Measurements from ENCODE around the gene IFI44L. TPM values are rescaled to one million over a fixed set of nuclear protein-coding genes. Genes with fewer than 3 reads are reported as not detected.

IFI44L gene
- total RNA-seq, 4 donors from 2014 or later = 1.1 to 8.3 (median 4.1) TPM

GRCh38 chr1:78604643-78605042, 15.6 kb upstream of the IFI44L start:
- H3K27me3 ChIP-seq = no peaks in the 10 kb centered on the region

GRCh38 chr1:78606274-78606673, 14.0 kb upstream of the IFI44L start:
- Histone ChIP-seq H3K27ac (no peak overlapping the region), H3K36me3 (no peaks in the 10 kb centered on the region), H3K4me1 (peaks cover 0 to under 1% of the 10 kb centered on the region in 2 donors), H3K27me3 (no peaks in the 10 kb centered on the region), H3K9me3 (no peaks in the 10 kb centered on the region), H3K4me3 (no peak overlapping the region)
- in situ Hi-C loops (cut with MboI; ENCODE audit: low sequenced_read_pairs in 4 of 4) (loop anchor here in 2 of 4 donors (5.0 to 25.0 kb wide), 3 partner anchors 471 to 619 kb away; partner anchors contain the start of gene FUBP1 (in 1 of the 2)), intact Hi-C loops (cut with DNase I; ENCODE audit: low total_unique reads) (no loop called here)
- ATAC-seq = no peak
- no peak for DNase-seq
- TF ChIP-seq POLR2A (IDR thresholded peaks at IDR 0.05) (no peak), CTCF (IDR thresholded peaks at IDR 0.05 in 4 of 5, conservative IDR thresholded peaks at IDR 0.05 in 1 of 5) (no peak)

More at GRCh38 chr1:78604643-78605042, 15.6 kb upstream of the IFI44L start:
- H3K27ac ChIP-seq = no peak overlapping the region
- in situ Hi-C loops (cut with MboI; ENCODE audit: low sequenced_read_pairs in 4 of 4) = loop anchor here in 3 of 4 donors (5.0 to 25.0 kb wide), 4 partner anchors 467 to 617 kb away; partner anchors contain the start of gene FUBP1 (in 1 of the 3)
- intact Hi-C loops (cut with DNase I; ENCODE audit: low total_unique reads) = no loop called here
- DNase-seq = no peak
- no peaks in the 10 kb centered on the region for H3K9me3 ChIP-seq
- peaks cover 0 to 7% of the 10 kb centered on the region in 2 donors for H3K4me1 ChIP-seq
- H3K4me3 ChIP-seq = no peak overlapping the region
- no peaks in the 10 kb centered on the region for H3K36me3 ChIP-seq
- TF ChIP-seq CTCF (IDR thresholded peaks at IDR 0.05 in 4 of 5, conservative IDR thresholded peaks at IDR 0.05 in 1 of 5) (no peak), POLR2A (IDR thresholded peaks at IDR 0.05) (no peak)
- no peak for ATAC-seq

- DNase-seq (no peak), ATAC-seq (no peak)
- H3K4me1 ChIP-seq = no peaks in the 10 kb centered on the region
- intact Hi-C loops (cut with DNase I; ENCODE audit: low total_unique reads) (loop anchor here (1.0 kb wide), 1 partner anchor 462 kb away; no protein-coding TSS in a partner anchor), in situ Hi-C loops (cut with MboI; ENCODE audit: low sequenced_read_pairs in 4 of 4) (loop anchor here in 2 of 4 donors (5.0 to 25.0 kb wide), 3 partner anchors 473 to 620 kb away; partner anchors contain the start of gene FUBP1 (in 1 of the 2))
- H3K4me3 ChIP-seq = no peak overlapping the region
- H3K27me3 ChIP-seq = no peaks in the 10 kb centered on the region
- H3K27ac ChIP-seq = no peak overlapping the region
- TF ChIP-seq POLR2A (IDR thresholded peaks at IDR 0.05) (no peak), CTCF (IDR thresholded peaks at IDR 0.05 in 4 of 5, conservative IDR thresholded peaks at IDR 0.05 in 1 of 5) (peak in 4 of 5 experiments; percentile 19 to 48 (median 31))
- no peaks in the 10 kb centered on the region for H3K36me3 ChIP-seq
- no peaks in the 10 kb centered on the region for H3K9me3 ChIP-seq
Measured at GRCh38 chr1:78607334-78607927, 12.8 kb upstream of the IFI44L start.

- no peaks in the 10 kb centered on the region for H3K36me3 ChIP-seq
- H3K4me1 ChIP-seq = no peaks in the 10 kb centered on the region
- no peak overlapping the region for H3K27ac ChIP-seq
- intact Hi-C loops (cut with DNase I; ENCODE audit: low total_unique reads) (loop anchor here (1.0 kb wide), 1 partner anchor 463 kb away; no protein-coding TSS in a partner anchor), in situ Hi-C loops (cut with MboI; ENCODE audit: low sequenced_read_pairs in 4 of 4) (loop anchor here in 2 of 4 donors (5.0 to 25.0 kb wide), 3 partner anchors 473 to 621 kb away; partner anchors contain the start of gene FUBP1 (in 1 of the 2))
- ATAC-seq (no peak), DNase-seq (no peak)
- no peak overlapping the region for H3K4me3 ChIP-seq
- no peaks in the 10 kb centered on the region for H3K9me3 ChIP-seq
- TF ChIP-seq CTCF (IDR thresholded peaks at IDR 0.05 in 4 of 5, conservative IDR thresholded peaks at IDR 0.05 in 1 of 5) (no peak), POLR2A (IDR thresholded peaks at IDR 0.05) (no peak)
- H3K27me3 ChIP-seq = no peaks in the 10 kb centered on the region
Measured at GRCh38 chr1:78607944-78608343, 12.3 kb upstream of the IFI44L start.
